Measurements from ENCODE around the gene GLP1R. TPM values are rescaled to one million over a fixed set of nuclear protein-coding genes. Genes with fewer than 3 reads are reported as not detected.

GLP1R gene
- total RNA-seq: not detected in 2 replicates

GRCh38 chr6:39048481-39049399 is at the start of gene GLP1R:
TSS of gene GLP1R (plus strand) at chr6:39048781. CDS start at chr6:39048841, 60 bp downstream.

GRCh38 chr6:39114704-39115599 is 66.4 kb downstream of the GLP1R start, which contains the start of gene SAYSD1:
TSS of gene SAYSD1 (minus strand) at chr6:39115186. CDS start at chr6:39115089, 97 bp downstream.

Other genes with a start within 250 kb of the GLP1R start
- gene SAYSD1, start 66.4 kb downstream of the GLP1R start, total RNA-seq: 9.4 and 11.1 TPM in 2 replicates
- gene KCNK5, start 180.7 kb downstream of the GLP1R start, total RNA-seq: 0.03 and 0.07 TPM in 2 replicates